IMR-90 (cell line): ENCODE data around the gene ZNF669. TPM values are rescaled to one million over a fixed set of nuclear protein-coding genes. Genes with fewer than 3 reads are reported as not detected.

Experiments used
- ATAC-seq: fragments of 200-7000 bp; cut with Tn5 transposase; 2 replicates; pipeline ENCODE4 v1.9.1; 2020; ENCODE audit warnings: low read depth, mild to moderate bottlenecking, moderate library complexity
- BruUV-seq: library from RNA; stranded (reverse); fragments of 400-500 nt; replicated peaks from 2 replicates; lab custom pipeline; 2021; lab: Mats Ljungman, UMichigan
- CTCF ChIA-PET: fragments of 300-600 bp; formaldehyde crosslinking; extraction: SDS; loops from one replicate; lab custom pipeline; 2021; ENCODE audit warnings: antibody characterized with exemption; lab: Yijun Ruan, JAX
- POLR2A ChIA-PET: fragments of 300-600 bp; sonication (Branson Sonifier 250); formaldehyde crosslinking; loops from one replicate; lab custom pipeline; 2022; ENCODE audit warnings: antibody characterized with exemption; ENCODE audit not compliant: unreplicated experiment; lab: Charles Lee
- DNase-seq: peaks from one replicate; pipeline ENCODE4 v3.0.0; 2013
- H2AFZ ChIP-seq: replicated peaks from 2 replicates; pipeline ENCODE3; 2013; ENCODE audit warnings: low read length, mild to moderate bottlenecking; ENCODE audit not compliant: poor library complexity
- H2AK5ac ChIP-seq: 2 replicates; pipeline ENCODE4 v1.6.1; 2013; ENCODE audit warnings: low read depth, low read length, inconsistent platforms
- H2AK9ac ChIP-seq: replicated peaks from 2 replicates; pipeline ENCODE3; 2013; ENCODE audit warnings: mild to moderate bottlenecking, low read depth, low read length, moderate library complexity; ENCODE audit not compliant: poor library complexity
- H2BK120ac ChIP-seq: 2 replicates; pipeline ENCODE4 v1.6.1; 2013; ENCODE audit warnings: low read depth, low read length, inconsistent platforms
- H2BK15ac ChIP-seq: 3 replicates; pipeline ENCODE4 v1.6.1; 2013; ENCODE audit warnings: low read depth, low read length, inconsistent platforms
- H2BK20ac ChIP-seq: 2 replicates; pipeline ENCODE4 v1.6.1; 2013; ENCODE audit warnings: low read depth, mild to moderate bottlenecking, inconsistent platforms, low read length, moderate library complexity
- H2BK5ac ChIP-seq: 2 replicates; pipeline ENCODE4 v1.6.1; 2013; ENCODE audit warnings: mild to moderate bottlenecking, low read depth, low read length, inconsistent platforms; ENCODE audit not compliant: poor library complexity, severe bottlenecking
- H3K14ac ChIP-seq: replicated peaks from 2 replicates; pipeline ENCODE4 v1.6.1; 2013; ENCODE audit warnings: low read depth, low read length, inconsistent platforms
- H3K18ac ChIP-seq: 2 replicates; pipeline ENCODE4 v1.6.1; 2013; ENCODE audit warnings: low read depth, low read length, control low read depth
- H3K23ac ChIP-seq: 2 replicates; pipeline ENCODE4 v1.6.1; 2013; ENCODE audit warnings: low read depth, low read length, inconsistent platforms
- H3K27ac ChIP-seq: 2 replicates; pipeline ENCODE4 v1.5.1; 2013; ENCODE audit warnings: mild to moderate bottlenecking, control low read depth, low read length; ENCODE audit not compliant: insufficient read depth
- H3K27me3 ChIP-seq: 2 replicates; pipeline ENCODE4 v1.6.1; 2013; ENCODE audit warnings: low read length; ENCODE audit not compliant: control insufficient read depth, insufficient read depth
- H3K36me3 ChIP-seq: 2 replicates; pipeline ENCODE4 v1.6.1; 2013; ENCODE audit warnings: low read length, mixed read lengths; ENCODE audit not compliant: control insufficient read depth, insufficient read depth
- H3K4ac ChIP-seq: 2 replicates; pipeline ENCODE4 v1.6.1; 2013; ENCODE audit warnings: low read depth, low read length, inconsistent platforms
- H3K4me1 ChIP-seq: 2 replicates; pipeline ENCODE4 v1.6.1; 2013; ENCODE audit warnings: low read length, mixed read lengths; ENCODE audit not compliant: control insufficient read depth, insufficient read depth
- H3K4me2 ChIP-seq: 2 replicates; pipeline ENCODE4 v1.6.1; 2013; ENCODE audit warnings: low read depth, mild to moderate bottlenecking, control low read depth, low read length, moderate library complexity
- H3K4me3 ChIP-seq: 2 replicates; pipeline ENCODE4 v1.5.1; 2013; ENCODE audit warnings: low read depth, mild to moderate bottlenecking, control low read depth, low read length, moderate library complexity; ENCODE audit not compliant: insufficient read depth
- H3K56ac ChIP-seq: 2 replicates; pipeline ENCODE4 v1.6.1; 2013; ENCODE audit warnings: low read length, inconsistent platforms; ENCODE audit not compliant: insufficient read depth; ENCODE audit errors: extremely low read depth
- H3K79me1 ChIP-seq, 2 experiments: 2 replicates each; pipeline ENCODE4 v1.6.1; 2013; ENCODE audit warnings: low read length in 2 of 2, inconsistent platforms in 1 of 2, low read depth in 1 of 2
- H3K9ac ChIP-seq: 2 replicates; pipeline ENCODE4 v1.6.1; 2013; ENCODE audit warnings: low read depth, low read length, control low read depth
- H3K9me1 ChIP-seq: 2 replicates; pipeline ENCODE4 v1.6.1; 2013; ENCODE audit warnings: low read length, inconsistent platforms; ENCODE audit not compliant: insufficient read depth
- H3K9me3 ChIP-seq: 2 replicates; pipeline ENCODE4 v1.6.1; 2013; ENCODE audit warnings: low read length; ENCODE audit not compliant: control insufficient read depth, insufficient read depth
- H4K20me1 ChIP-seq: 2 replicates; pipeline ENCODE4 v1.6.1; 2013; ENCODE audit warnings: low read length, inconsistent platforms; ENCODE audit not compliant: insufficient read depth
- H4K5ac ChIP-seq: 2 replicates; pipeline ENCODE4 v1.6.1; 2013; ENCODE audit warnings: mild to moderate bottlenecking, low read depth, low read length, control low read depth
- H4K8ac ChIP-seq, 2 experiments: 2 replicates each; pipeline ENCODE4 v1.6.1; 2013; ENCODE audit warnings: low read depth in 2 of 2, low read length in 2 of 2, control low read depth in 1 of 2, inconsistent platforms in 1 of 2
- H4K91ac ChIP-seq: 2 replicates; pipeline ENCODE4 v1.6.1; 2013; ENCODE audit warnings: low read depth, low read length, inconsistent platforms; ENCODE audit not compliant: insufficient read depth
- BHLHE40 ChIP-seq: fragments of 150-350 bp; IDR thresholded peaks from 2 replicates; pipeline ENCODE4 v1.6.1; 2016; ENCODE audit warnings: mild to moderate bottlenecking, low read depth, low read length
- CHD1 ChIP-seq: IDR thresholded peaks from 2 replicates; pipeline ENCODE4 v1.6.1; 2012; ENCODE audit warnings: low read depth, low read length, improper control_type of control experiment
- FOS ChIP-seq: fragments of 150-350 bp; IDR thresholded peaks from 2 replicates; pipeline ENCODE4 v1.6.1; 2016; ENCODE audit warnings: low read depth, low read length
- MAZ ChIP-seq: IDR thresholded peaks from 2 replicates; pipeline ENCODE4 v1.6.1; 2012; ENCODE audit warnings: low read depth, mild to moderate bottlenecking, low read length, improper control_type of control experiment, moderate library complexity, borderline replicate concordance
- MXI1 ChIP-seq: IDR thresholded peaks from 2 replicates; pipeline ENCODE4 v1.6.1; 2012; ENCODE audit warnings: low read depth, mild to moderate bottlenecking, low read length, moderate library complexity, borderline replicate concordance
- NFE2L2 ChIP-seq: fragments of 150-350 bp; IDR thresholded peaks from 2 replicates; pipeline ENCODE4 v1.6.1; 2016; ENCODE audit warnings: low read depth, mild to moderate bottlenecking, low read length
- POLR2A ChIP-seq: IDR thresholded peaks from 2 replicates; pipeline ENCODE4 v1.6.1; 2012; ENCODE audit warnings: mild to moderate bottlenecking, low read depth, low read length
- RAD21 ChIP-seq: IDR thresholded peaks from 2 replicates; pipeline ENCODE4 v1.6.1; 2012; ENCODE audit warnings: low read length, improper control_type of control experiment
- RCOR1 ChIP-seq: IDR thresholded peaks from 2 replicates; pipeline ENCODE4 v1.6.1; 2012; ENCODE audit warnings: mild to moderate bottlenecking, low read length, improper control_type of control experiment; ENCODE audit not compliant: insufficient replicate concordance
- RFX5 ChIP-seq: IDR thresholded peaks from 2 replicates; pipeline ENCODE4 v1.8.0; 2012; ENCODE audit warnings: low read depth, mild to moderate bottlenecking, low read length, moderate library complexity
- SMC3 ChIP-seq: fragments of 150-350 bp; IDR thresholded peaks from 2 replicates; pipeline ENCODE4 v1.6.1; 2016; ENCODE audit warnings: low read depth, mild to moderate bottlenecking, antibody characterized with exemption, low read length, moderate library complexity
- WGBS, 2 experiments: methylation state at CpG; one replicate each; pipeline versions ENCODE4 v1.1.5 to v1.1.7; 2013; ENCODE audit warnings: missing lambda C conversion rate in 2 of 2; ENCODE audit not compliant: insufficient read length in 1 of 2; ENCODE audit errors: extremely low coverage in 2 of 2; 5-methylcytosine and 5-hydroxymethylcytosine counted together
- dilution Hi-C: fragments of 300-500 bp; cut with HindIII; formaldehyde crosslinking; loops from one replicate; pipeline ENCODE4 v1.14.3; 2018; ENCODE audit warnings: low sequenced_read_pairs; ENCODE audit not compliant: unreplicated experiment
- in situ Hi-C: fragments of 300-500 bp; cut with MboI; formaldehyde crosslinking; loops from 3 replicates; pipeline ENCODE4 v1.14.3; 2019; ENCODE audit warnings: low sequenced_read_pairs, inconsistent platforms, mixed read lengths
- intact Hi-C: fragments of 100-400 bp; cut with micrococcal nuclease; formaldehyde crosslinking; loops from 2 replicates; pipeline ENCODE4 v1.10.0; 2022
- polyA plus RNA-seq, 3 experiments: library from polyadenylated mRNA; depleted of rRNA; stranded (reverse); fragments of >200 nt; gene quantifications; 2 replicates each; pipeline ENCODE4 v1.2.3, GENCODE V29; 2012; ENCODE audit warnings: low replicate concordance in 1 of 3
- total RNA-seq: library from RNA; depleted of rRNA; stranded (reverse); fragments of >200 nt; gene quantifications from 2 replicates; pipeline ENCODE4 v1.2.3, GENCODE V29; 2012
- TF ChIP-seq, protein P1 (sequence below): conservative IDR thresholded peaks from 2 replicates; pipeline ENCODE4 v1.5.1; 2012; ENCODE audit warnings: mild to moderate bottlenecking, low read depth, low read length, improper control_type of control experiment
- TF ChIP-seq, protein P2 (sequence below): fragments of 150-350 bp; IDR thresholded peaks from 2 replicates; pipeline ENCODE4 v1.6.1; 2016; ENCODE audit warnings: low read depth, mild to moderate bottlenecking, low read length, moderate library complexity, borderline replicate concordance

ZNF669 gene
- total and polyA plus RNA-seq, 2 of the 4 experiments (the other 2 are of a cell fraction), result 3.8 to 10.8 TPM

DNA sequence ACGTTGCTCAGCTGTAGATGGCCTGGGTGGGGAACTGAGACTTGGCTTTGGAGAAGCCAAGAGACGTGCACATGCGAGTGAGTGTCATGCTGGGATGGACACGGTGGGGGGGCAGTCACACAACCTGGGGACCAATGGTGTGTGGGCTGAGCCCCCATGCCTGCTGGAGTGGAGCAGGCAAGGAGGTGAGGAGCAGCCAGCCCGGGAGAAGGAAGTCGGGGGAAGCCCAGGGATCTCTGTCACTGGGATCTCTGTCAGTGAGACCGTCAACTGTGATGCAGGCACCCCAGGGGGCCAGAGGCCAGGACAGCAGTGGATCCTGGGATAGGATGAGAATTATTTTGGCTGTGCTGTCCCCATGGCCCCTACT lies 11.0 kb upstream of the ZNF669 start:
- no peak overlapping the region for H4K8ac ChIP-seq
- no peak overlapping the region for H3K14ac ChIP-seq
- H2AFZ ChIP-seq, result no peak overlapping the region
- H3K9me3 ChIP-seq, result no peaks in the 10 kb centered on the region
- no peak overlapping the region for H3K18ac ChIP-seq
- dilution Hi-C loops, result no loop called here
- no peak overlapping the region for H3K9ac ChIP-seq
- H3K4me2 ChIP-seq, result no peak overlapping the region
- ATAC-seq (no peak), DNase-seq (no peak)
- no peak overlapping the region for H2BK5ac ChIP-seq
- H3K9me1 ChIP-seq, result no peaks in the 10 kb centered on the region; the same call in 1 of the 2 replicates
- H3K79me1 ChIP-seq, result peaks cover 0 to 7% of the 10 kb centered on the region in 2 experiments; a peak in 1 of 4 replicates
- no peak overlapping the region for H2BK120ac ChIP-seq
- CTCF ChIA-PET, result no interaction called here
- no peak overlapping the region for H3K23ac ChIP-seq
- in situ Hi-C loops, result no loop called here
- POLR2A ChIA-PET, result no interaction called here
- intact Hi-C loops, result no loop called here
- no peaks in the 10 kb centered on the region; the same call in 1 of the 2 replicates for H4K20me1 ChIP-seq
- H4K91ac ChIP-seq, result no peak overlapping the region
- H3K4me1 ChIP-seq, result no peaks in the 10 kb centered on the region; the same call in 1 of the 2 replicates
- H3K4me3 ChIP-seq, result no peak overlapping the region
- H3K36me3 ChIP-seq, result no peaks in the 10 kb centered on the region
- H3K56ac ChIP-seq, result no peak overlapping the region
- H2AK9ac ChIP-seq, result peak overlapping the region; percentile 28
- WGBS, 2 experiments, result 40% methylated on average over 1 of the region's 7 CpGs; no CpG with 5 or more reads in 1 of the 2 experiments
- H2AK5ac ChIP-seq, result no peak overlapping the region
- H2BK15ac ChIP-seq, result no peak overlapping the region
- no peaks in the 10 kb centered on the region for H3K27me3 ChIP-seq
- H3K4ac ChIP-seq, result no peak overlapping the region
- no peak overlapping the region for H4K5ac ChIP-seq
- no peak overlapping the region for H2BK20ac ChIP-seq
- TF ChIP-seq FOS, result no peak
- TF ChIP-seq MXI1, result no peak
- TF ChIP-seq RCOR1, result no peak
- no peak for TF ChIP-seq MAZ
- TF ChIP-seq, protein P1, sequence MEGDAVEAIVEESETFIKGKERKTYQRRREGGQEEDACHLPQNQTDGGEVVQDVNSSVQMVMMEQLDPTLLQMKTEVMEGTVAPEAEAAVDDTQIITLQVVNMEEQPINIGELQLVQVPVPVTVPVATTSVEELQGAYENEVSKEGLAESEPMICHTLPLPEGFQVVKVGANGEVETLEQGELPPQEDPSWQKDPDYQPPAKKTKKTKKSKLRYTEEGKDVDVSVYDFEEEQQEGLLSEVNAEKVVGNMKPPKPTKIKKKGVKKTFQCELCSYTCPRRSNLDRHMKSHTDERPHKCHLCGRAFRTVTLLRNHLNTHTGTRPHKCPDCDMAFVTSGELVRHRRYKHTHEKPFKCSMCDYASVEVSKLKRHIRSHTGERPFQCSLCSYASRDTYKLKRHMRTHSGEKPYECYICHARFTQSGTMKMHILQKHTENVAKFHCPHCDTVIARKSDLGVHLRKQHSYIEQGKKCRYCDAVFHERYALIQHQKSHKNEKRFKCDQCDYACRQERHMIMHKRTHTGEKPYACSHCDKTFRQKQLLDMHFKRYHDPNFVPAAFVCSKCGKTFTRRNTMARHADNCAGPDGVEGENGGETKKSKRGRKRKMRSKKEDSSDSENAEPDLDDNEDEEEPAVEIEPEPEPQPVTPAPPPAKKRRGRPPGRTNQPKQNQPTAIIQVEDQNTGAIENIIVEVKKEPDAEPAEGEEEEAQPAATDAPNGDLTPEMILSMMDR, result no peak
- TF ChIP-seq, protein P2, sequence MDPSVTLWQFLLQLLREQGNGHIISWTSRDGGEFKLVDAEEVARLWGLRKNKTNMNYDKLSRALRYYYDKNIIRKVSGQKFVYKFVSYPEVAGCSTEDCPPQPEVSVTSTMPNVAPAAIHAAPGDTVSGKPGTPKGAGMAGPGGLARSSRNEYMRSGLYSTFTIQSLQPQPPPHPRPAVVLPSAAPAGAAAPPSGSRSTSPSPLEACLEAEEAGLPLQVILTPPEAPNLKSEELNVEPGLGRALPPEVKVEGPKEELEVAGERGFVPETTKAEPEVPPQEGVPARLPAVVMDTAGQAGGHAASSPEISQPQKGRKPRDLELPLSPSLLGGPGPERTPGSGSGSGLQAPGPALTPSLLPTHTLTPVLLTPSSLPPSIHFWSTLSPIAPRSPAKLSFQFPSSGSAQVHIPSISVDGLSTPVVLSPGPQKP, result no peak
- no peak for TF ChIP-seq NFE2L2
- no peak for TF ChIP-seq RFX5
- no peak for TF ChIP-seq CHD1
- no peak for TF ChIP-seq BHLHE40
- no peak for TF ChIP-seq POLR2A
- TF ChIP-seq RAD21, result no peak
- TF ChIP-seq SMC3, result no peak
- no peak overlapping the region for H3K27ac ChIP-seq
- BruUV-seq, result no TSS peak
